Suppressor macrophage treated with lipopolysaccharide for 4 hours (primary cell): Measurements from ENCODE around the gene TEAD1.

Experiments
- DNase-seq: peaks from one replicate; pipeline ENCODE4 v3.0.0-alpha.2; 2020

TEAD1 gene

DNA sequence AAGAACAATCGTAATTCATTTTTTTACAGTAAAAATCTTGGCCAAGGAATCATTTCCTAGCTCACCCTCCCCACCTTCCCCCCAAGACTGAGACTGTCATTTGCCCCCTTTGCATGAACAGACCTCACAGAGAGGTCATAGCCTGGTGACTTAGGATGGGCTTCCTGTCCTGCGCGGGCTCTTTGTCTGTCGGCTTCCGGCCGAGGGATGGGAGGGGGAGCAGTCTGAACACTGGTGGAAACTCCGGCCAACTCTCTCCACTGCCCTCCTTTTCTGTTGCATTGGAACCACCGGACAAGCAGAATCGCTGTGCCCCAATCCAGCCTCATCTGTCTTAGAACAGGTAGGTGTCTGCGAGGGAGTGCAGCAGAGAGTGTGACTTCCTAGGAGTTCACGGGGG, 41.7 kb downstream of the TEAD1 start:
- no peak for DNase-seq

DNA sequence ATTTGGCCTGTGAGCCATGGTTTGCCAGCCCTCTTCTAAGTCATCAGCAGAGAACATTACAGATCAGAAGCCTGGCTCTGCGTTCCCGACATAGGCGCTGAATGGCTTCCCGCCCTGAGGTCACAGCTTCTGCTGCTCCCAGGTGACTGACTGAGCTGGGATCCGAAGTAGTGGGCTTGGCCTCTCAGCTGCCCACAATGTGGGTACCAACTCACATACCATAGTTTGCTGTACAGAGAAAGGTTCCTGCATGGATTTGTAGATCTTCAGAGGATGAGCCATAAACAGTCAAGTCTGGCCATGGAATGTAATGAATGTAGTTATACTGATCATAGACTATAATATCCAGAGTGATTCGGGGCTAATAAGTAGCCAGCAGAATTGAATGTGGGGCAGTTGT, 42.6 kb downstream of the TEAD1 start:
- DNase-seq = no peak

GRCh38 chr11:12717851-12718291, 43.6 kb downstream of the TEAD1 start:
- no peak for DNase-seq

DNA sequence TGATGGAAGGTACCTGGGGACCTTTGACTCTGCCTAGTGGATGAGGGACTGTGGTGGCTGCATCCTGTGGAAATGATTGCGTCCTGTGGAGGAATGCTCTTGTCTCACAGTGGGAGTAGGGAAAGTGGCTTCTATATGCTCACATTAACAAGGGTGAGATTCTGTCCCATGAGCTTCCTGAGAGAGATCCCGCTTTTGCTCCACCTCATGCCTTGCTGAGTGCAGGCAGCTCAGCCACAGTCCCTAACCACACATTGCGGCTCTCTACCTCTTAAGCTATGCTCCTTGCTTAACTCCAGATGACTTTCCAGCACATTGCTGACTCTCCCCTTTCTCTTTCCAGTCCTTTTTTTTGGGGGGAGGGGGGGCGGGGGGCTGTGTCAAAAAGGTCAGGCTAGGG, 45.0 kb downstream of the TEAD1 start:
- DNase-seq = no peak

DNA sequence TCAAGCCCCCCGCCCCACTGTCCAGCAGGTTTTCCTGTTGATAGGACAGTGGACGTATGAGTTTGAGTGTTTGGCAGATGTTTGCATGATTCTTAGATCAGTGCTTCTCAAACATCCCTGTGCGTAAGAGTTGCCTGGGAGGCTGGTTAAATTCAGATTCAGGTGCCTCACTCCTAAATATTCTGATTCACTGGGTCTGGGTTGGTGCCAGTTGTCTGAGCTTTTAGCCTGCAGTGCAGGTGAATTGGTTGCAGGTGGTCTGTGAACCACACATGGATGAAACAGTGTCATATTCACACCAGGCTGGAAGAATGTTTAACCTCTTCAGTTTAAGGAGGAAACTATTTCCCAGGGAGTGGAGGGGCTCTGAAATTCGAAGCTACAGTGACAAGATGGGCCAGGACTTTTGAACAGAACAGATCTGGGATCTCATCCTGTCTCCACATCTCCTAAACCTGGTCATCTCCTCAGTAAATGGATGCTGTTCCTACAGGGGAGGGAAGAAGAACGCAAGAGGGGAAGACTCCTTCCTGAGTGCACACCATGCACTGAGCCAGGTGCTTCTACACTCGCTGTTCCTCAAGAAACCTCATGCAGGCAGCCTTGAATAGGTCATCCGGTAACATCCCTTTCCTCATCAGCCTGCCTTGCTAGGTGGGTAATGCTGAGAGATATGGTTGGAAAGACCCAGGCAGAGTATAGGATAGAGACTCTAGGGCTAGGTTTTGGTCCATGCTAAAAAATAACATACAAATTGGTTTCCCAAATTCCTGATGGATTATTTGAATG, 47.8 kb downstream of the TEAD1 start:
- no peak for DNase-seq

DNA sequence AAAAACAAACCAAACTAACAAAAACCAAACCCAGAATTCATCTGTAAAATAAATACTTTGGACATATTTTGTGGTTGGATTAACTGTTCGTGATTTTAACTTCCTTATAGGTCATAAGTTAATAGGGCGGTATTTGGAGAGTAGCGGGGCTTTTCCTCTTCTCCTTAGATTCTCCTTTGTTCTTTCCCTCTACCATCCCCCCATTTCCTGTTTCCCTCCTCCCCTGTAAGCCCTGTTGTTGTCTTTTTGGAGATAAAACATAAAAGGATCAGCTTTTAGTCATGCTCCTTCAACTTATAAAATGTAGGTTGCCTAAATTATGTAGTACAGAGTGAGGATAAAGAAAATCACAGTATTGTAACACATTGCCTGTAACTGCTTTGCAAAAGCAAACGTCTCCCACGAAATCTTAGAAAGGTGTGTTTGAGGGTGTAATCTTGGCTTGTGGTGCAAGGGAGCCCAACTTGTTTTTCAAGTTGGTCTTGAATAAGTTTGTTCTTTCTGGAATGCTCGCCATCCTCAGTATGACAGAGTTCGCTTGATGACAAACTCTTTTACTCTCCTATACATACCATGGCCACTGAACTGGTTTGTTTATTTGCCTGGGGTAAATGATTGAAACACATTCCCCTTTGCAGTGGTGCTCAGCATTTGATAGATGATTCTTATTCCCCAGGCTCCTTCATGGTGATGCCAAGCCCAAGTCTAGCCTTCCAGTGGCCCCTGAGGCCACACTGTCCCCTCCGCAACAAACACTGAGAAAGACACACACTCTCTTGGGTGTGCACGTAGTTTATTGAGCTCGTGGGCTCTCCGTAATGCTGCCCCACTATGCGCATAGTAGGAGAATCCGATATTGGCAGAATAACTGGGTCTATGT, 49.4 kb downstream of the TEAD1 start:
- no peak for DNase-seq

- DNase-seq = no peak
Measured at GRCh38 chr11:12724301-12725054, 50.3 kb downstream of the TEAD1 start.

DNA sequence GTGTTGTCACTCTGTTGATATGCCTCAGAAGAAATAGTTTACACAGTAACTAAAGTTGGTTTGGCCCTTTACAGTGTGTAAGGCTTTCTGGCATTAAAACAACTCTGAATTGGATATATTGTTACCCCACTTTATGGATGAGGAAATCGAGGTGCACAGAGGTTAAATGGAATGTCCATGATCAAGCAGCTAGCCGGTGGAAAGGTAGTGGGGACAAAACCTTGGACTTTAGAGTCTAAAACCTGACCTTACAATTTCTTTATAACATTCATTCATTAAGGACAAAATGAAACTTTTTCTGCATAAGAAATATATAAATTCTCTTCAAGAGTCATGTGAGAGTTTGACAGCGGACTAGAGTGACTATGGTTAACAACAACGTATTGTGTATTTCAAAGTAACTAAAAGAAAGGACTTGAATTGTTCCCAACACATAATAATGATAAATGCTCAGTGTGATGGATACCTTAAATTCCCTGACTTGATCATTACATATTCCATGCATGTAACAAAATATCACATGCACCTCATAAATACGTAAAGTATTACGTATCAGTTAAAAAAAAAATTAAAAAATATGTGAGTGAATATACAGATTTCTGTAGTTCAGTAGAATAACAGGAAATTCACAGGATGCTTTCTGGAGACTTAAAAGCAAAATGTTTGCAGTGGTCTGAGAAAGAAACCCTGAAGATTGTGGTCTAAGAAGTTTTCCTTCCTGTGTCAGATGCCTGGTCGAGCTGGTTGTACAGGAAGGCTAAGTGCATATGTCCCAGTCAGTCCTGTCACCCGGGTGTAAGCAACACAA, 51.0 kb downstream of the TEAD1 start:
- no peak for DNase-seq

DNA sequence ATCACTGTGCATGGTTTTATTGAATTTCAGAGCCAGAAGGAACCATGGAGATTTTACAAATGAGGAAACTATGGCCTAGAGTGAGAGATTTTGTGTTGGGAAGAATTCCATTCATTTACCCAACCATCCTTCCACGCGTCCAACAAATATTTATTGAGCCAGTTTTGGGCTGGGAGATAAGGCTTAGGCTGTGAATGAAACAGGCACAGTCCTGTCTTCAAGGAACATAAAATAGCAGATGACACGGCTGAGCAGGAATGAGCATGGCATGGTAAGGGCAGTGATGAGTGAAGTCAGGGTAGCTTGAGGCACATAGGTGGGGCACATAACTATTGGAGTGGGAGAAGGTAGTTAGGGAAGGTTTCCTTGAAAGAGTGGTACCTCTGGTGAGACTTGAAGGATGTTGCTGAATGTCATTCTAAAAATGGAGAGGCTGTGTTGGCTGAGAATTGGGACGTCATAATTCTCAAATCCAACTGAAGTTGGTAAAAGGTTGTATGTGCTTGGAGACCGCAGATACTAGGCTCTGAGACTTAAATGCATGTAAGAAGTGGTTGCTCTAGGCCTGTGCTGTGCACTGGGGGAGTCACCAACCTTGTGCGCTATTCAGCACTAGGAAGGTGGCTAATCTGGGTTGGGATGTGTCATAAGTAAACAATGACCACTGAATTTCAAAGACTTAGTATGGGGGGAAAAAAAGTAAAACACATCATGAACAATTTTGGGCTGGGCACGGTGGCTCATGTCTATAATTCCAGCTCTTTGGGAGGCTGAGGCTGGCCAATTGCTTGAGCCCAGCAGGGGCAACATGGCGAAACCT, 51.9 kb downstream of the TEAD1 start:
- DNase-seq = no peak

DNA sequence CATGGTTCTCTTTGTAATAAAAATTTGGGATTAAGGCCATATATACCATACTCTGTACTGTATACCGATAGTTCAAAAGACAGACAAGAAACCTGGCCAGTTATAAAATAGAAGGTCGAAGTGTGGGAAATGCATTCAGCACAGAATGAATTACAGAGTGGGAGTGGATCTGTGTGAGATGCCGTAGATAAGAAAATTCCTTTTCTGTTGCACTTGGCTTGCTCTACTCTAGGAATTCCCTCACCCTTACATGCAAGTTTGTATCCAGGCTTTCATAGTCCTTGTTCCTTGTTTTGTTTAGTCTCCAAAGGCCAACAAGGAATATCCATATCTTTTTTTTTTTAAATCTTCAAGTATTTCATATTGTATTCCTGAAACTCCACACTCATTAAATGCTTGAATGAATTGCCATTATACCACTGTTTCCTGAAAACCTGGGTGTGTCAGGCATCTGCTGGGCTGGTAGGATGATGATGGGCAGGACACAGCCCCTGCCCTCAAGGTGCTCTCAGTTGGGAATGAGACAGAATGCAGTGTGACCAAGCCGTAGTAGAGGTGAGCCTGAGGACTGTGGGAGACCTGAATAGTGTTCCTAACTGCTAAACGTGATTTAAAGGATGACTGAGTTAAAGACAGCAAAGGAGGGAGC, 53.5 kb downstream of the TEAD1 start:
- no peak for DNase-seq

DNA sequence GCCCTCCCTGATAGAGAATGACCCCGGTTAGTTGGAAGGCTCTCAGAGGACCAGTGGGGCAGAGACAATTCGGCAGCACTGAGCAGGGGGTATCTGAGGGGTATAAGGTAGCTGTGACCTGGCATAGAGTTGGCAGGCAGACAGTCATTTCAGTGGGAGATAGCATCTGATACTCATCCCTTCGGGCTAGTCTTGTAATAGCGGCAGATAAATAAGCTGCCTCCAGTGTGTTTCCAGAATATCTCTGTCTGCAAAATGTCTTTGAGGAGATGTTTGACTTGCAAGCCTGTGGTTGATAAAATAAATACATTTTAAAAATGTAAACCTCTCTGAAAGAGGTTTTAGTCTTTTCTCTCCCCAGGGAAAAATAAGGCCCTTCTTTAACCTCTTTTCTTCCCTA, 54.2 kb downstream of the TEAD1 start:
- no peak for DNase-seq

GRCh38 chr11:12729941-12730340, 55.7 kb downstream of the TEAD1 start:
- no peak for DNase-seq

GRCh38 chr11:12731841-12732336, 57.7 kb downstream of the TEAD1 start:
- DNase-seq = no peak

DNA sequence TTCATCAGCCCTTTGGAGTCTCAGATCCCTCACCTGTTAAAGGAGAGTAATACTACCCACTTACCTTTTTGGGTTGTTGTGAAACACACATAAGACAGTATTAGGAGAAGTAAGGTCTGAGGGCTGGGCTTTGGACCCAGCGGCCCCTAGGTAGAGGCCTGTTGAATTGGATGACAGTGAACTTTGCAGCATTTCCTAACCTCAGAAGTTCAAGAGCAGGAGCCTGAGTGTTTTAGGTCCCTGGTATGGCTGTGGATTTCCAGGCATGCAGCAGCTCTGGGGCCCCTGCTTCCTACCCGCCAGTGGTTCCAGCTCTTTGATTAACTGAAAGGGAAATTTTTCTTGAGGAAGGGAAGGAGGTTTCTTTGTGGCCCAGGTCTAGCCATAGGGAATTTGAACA, 58.9 kb downstream of the TEAD1 start:
- no peak for DNase-seq

DNA sequence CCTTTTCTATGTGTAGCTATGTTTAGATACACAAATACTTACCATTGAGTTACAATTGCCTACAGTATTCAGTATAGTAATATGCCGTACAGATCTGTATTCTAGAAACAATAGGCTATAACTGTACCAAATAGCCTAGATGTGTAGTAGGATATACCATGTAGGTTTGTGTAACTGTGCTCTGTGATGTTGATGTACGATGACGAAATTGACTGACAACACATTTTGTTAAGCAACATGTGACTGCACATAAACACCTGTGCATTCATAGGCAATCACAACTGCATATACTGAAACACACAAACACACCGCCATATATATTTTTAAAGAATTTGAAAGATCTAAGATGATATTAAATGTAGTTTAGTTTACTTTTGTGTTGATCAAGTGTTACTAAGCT, 60.4 kb downstream of the TEAD1 start:
- DNase-seq = no peak

- DNase-seq = no peak
Measured at GRCh38 chr11:12735262-12735661, 61.0 kb downstream of the TEAD1 start.

- DNase-seq = no peak
Measured at GRCh38 chr11:12737024-12737423, 62.8 kb downstream of the TEAD1 start.

GRCh38 chr11:12741671-12742216, 67.5 kb downstream of the TEAD1 start:
- no peak for DNase-seq

DNA sequence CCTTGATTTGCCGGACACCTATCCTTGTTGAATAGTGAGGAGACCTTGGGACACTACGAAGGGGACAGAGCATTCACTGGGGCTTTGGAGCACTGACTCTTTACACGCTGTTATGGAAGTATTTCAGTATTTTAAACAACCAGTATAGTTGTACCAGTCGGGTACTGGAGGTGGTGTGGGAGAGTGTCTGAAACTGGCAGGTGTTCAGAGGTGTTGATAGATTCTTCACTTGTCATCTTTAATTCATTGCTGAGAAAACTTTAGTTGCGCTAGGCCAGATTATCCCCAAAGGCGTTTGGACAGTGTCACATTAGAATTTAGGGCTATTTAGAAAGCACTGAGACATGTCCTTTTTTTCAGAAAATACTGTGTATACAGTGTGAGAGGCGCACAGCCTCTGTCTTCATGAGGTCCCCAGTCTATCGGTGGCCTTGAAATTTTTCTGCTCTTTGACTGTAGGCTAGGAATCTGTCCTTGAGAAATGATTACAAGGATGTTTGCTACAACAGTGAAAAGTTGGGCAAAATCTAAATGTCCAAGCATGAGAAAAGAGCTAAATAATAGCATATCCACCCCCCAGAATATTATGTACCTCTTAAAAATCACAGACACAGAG, 69.7 kb downstream of the TEAD1 start:
- DNase-seq = no peak
